NCI-H345 treated with DMSO at 0.1 percent for 48 hours (cell line): ENCODE measurements around the gene MBNL1.
"Not testable (repeated sequence)": the region's sequence is repeated elsewhere in the genome, so short reads cannot be mapped to it uniquely, and the experiment has no call there.

Experiments
- DNase-seq: peaks from one replicate; lab custom pipeline; 2025; ENCODE audit not compliant: unreplicated experiment; lab: John Stamatoyannopoulos, UW

Gene MBNL1

DNA sequence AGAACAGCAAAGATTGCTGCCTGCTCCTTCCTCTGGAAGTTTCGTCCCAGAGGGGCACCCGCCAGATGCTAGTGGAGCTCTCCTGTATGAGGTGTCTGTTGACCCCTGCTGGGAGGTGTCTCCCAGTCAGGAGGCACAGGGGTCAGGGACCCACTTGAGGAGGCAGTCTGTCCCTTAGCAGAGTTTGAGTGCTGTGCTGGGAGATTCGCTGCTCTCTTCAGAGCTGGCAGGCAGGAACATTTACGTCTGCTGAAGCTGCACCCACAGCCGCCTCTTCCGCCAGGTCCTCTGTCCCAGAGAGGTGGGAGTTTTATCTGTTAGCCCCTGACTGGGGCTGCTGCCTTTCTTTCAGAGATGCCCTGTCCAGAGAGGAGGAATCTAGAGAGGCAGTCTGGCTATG, 103.9 kb downstream of the MBNL1 start:
- not testable (repeated sequence) for DNase-seq

GRCh38 chr3:152373379-152373778, 104.7 kb downstream of the MBNL1 start:
- DNase-seq = no peak

GRCh38 chr3:152374262-152374990, 105.7 kb downstream of the MBNL1 start:
- no peak for DNase-seq

DNA sequence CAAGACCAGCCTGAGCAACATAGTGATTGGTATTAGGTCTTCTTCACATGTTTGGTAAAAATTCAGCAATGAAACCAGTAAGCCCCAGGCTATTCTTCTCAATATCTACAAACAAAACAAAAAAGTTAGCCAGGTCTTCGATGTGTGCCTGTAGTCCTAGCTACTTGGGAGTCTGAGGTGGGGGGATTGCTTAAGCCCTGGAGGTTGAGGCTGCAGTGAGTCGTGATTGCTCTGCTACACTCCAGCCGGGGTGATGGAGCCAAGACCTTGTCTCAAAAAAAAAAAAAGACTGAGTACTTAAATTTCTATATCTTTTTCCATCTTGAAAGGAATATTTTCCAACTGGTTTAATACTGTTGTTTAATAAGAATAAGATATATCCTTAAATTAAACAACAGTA, 106.8 kb downstream of the MBNL1 start:
- no peak for DNase-seq

DNA sequence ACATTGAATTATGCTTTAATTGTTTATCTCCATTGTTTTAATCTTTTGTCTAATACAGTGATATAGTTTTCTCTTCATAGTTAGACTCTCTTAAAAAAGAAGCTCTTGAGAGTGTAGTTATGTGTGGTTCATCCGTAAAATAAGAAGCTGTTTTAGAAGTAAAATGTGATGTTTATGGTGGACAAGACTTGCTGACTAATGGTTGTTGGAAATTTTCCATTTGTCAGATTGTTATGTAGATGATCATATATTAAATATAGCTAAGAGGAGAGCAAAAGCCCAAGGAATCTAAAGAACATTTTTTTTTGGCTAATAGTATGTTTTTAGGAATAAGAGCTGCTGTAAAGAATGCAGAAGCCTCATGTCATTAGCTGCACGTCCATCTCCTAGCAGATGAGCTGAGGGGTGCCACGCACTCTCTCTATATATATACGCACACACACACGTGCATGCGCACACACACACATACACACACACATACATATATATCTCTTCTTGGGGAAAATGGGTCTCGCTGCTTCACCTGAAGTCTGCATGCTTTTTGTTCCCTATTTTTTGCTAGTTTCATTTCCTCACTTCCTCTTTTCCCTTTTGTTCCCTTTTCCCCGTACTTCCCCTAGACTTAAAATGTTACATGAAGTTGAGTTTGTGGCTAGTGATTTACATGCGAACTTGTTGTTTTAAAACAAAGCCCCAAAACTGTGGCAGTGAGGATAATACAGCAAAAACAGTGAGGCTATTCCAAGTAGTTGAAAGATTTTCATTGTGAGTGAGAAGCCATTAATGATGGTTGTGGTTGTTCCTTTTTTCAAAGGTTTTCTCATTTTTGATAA, 107.8 kb downstream of the MBNL1 start:
- DNase-seq = no peak

- DNase-seq = no peak
Observed at GRCh38 chr3:152377184-152377570, 108.4 kb downstream of the MBNL1 start.

DNA sequence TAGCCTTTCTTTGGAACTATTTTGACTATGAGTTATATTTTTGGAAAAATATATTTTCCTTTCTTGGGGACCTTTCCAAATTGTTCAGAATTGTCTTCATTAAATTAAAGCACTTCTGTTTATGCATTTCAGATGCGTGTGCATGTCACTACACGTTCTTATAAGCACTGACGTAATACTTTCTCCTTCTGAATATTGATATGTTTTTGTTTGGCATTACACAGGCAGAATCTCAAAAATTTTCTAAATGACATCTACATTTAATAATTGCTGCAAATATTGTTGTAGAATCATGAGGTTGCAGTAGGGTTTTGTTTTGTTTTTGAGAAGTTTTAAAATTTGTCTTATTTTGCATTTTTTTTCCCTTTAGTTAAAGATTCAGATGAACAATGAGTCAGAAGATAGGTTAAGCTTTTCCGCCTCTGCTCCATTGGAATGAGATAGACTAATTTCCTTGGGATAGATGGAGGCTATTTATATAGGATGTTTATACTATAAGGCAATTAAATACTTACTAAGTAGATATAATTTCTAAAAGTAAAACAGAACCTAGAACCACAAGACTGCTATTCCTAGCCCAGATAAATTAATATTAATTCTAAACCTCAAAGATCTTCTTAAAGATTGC, 110.8 kb downstream of the MBNL1 start:
- DNase-seq = no peak

- no peak for DNase-seq
Observed at GRCh38 chr3:152380043-152380442, 111.3 kb downstream of the MBNL1 start.

- DNase-seq = no peak
Observed at GRCh38 chr3:152381881-152382295, 113.2 kb downstream of the MBNL1 start.

DNA sequence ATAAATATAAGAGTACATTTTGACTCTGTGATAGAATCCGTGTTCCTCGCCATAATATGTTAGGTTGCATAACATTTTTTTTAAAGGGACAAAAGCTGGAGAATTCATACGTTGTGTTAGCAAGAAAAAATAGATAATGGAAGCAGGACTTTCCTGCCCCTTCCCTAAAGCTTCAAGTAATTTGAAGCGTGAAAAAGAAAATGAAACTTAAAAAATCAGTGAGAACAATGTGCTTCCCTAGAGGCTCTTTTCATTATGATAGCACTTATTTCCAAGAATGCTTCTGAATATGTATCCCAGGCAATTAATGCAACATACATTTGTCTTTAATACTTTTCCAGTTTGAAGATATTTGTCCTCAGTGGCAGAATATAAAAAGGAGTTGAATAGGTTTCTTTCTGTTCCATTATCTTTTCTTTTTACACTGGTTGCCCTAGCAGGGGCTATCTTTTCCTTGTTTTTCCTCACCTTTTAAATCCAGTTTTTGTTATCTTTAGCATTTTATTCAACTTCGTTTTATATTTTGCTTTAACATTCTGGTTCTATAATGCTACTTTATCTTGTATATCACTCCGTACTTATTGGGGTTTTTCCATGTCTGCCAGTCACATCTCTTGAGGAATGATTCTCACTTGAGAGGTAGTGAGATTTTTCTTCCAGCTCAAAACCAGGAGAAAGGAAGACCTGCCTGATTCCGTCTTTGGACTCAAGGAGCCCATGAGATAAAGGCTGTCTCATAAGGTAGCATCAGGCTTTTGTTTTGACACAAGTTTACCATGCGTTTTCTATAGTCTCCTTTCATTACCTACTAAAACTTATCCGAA, 113.8 kb downstream of the MBNL1 start:
- no peak for DNase-seq

- DNase-seq = no peak
Observed at GRCh38 chr3:152383136-152383606, 114.4 kb downstream of the MBNL1 start.

DNA sequence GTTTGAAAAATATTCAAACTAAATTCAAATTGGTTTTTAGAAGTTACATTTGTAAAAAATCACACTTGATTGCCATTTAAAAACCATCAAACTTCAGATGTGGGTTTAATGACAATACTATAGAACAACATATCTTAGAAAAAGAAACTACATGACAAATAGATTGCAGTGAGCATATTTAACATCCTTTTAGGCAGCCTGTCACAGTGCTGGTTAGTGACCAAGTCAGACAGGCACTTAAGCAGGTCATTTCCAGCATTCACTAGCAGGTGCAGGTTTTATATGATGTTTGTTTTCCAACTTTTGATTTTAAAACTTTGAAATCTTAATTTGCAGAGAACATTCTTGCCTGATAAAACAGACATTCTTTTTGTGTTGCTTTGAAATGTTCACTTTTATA, 115.7 kb downstream of the MBNL1 start:
- no peak for DNase-seq

DNA sequence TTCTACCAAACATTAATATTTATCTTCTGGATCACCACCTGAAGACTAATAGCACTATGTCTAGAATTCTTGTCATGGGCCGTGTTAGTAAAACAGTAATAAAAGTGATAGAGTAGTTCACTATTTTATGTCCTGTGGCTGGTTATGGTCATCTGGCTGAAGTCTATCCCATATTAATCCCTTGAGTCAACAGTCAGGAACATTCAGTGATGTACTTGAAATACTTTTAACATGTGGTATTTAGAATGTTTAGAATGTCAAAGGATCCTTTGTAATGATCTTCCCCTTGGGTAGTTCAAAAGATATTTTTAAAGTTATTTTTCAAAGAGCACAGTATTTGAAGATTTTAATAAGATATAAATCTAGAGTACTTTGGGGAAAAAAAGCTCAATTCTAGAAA, 117.0 kb downstream of the MBNL1 start:
- no peak for DNase-seq

GRCh38 chr3:152386208-152386607, 117.5 kb downstream of the MBNL1 start:
- no peak for DNase-seq

DNA sequence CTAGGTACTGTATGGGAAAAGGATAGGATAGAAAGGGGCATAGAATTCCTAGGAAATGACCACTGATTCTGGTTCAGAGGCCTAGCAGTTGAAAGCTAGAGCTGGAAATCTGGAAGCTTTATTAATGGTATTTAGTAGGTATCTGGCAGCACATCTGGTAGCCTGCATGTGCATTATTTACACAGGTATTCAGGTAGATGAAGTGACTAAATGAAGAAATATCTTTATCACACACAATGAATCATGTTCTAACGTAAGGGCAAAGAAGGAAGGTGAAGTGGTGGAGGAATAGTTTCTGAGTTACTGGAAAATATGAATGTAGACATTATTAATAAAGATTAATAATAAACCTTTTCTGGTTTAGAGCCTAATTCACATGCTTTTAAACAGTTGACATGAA, 119.9 kb downstream of the MBNL1 start:
- DNase-seq = no peak

GRCh38 chr3:152389316-152389934, 120.7 kb downstream of the MBNL1 start:
- no peak for DNase-seq

DNA sequence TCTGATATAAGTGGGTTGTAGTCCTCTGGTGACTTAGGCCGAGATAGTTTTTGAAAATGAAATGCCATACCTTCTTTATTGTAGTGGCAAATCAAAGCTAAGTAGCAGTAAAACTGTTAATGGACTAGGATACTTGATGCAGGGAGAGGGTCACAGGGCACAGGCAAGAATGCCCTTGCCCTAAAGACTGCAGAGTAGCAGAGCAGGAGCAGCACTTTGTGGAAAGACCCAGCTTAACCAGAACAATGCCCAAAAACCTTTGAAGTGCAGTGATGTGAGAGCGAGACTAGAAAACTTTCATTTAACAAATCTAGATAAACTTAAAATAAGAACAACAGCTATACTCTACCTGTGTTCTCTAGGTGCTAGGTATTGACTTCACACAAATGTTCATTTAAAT, 121.9 kb downstream of the MBNL1 start:
- DNase-seq = no peak

DNA sequence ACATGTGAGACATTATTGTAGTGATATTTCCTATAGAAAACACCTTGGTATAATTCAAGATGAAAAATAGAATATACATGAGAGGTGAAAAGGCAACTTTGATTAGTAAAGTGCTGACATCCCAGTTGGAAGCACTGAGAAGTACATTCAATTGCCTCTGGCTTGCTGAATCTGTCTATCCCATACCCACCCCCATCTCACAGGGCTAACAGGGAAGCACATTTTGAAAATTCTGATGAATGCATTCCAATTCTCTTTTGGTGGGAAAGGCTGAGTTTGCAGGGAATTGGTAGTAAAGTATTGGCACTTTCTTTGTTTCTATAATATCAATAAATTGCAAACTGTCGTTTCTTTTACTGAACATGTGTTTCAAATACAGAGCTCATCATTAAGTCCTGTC, 122.9 kb downstream of the MBNL1 start:
- no peak for DNase-seq

DNA sequence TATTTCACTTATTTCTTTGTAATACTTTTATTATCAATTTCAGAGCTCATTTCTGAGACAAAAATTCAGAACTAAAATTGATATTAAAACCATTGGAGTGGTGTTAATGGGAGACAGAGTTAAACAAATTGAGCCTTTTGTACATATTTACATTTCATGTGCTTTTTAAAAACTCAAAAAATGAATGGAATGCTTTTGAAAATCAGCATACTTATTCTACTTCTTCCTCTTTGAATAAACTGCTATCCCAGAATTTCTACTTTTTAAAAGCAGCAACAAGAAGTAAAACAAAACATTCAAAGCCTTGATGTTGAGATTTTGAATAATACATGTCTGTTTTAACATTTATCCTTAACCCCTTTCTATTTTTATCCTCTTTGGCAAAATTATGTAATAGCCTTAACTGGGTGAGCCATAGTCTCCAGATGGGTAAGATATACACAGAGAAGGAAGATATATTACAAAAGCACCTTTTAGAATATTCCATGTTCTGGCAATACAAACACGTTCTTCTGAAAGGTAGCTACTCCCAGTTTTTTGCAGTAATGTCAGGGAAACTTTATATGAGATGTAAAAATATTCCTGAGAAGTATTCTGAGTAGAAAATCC, 123.6 kb downstream of the MBNL1 start:
- no peak for DNase-seq

- DNase-seq = no peak
Observed at GRCh38 chr3:152394246-152394645, 125.5 kb downstream of the MBNL1 start.
